Vagina (tissue), 2 donors: Measurements from ENCODE around the gene SSBP2. TPM values are rescaled to one million over a fixed set of nuclear protein-coding genes. Genes with fewer than 3 reads are reported as not detected.

Experiments
- DNase-seq, 2 donors: peaks; one replicate each; pipeline ENCODE4 v3.0.0-alpha.2; 2017; ENCODE audit errors: extremely low spot score in 2 of 2
- H3K27ac ChIP-seq: fragments of 200-600 bp; sonication (generic); one replicate; pipeline ENCODE4 v1.5.1; 2019
- H3K27me3 ChIP-seq: fragments of 200-600 bp; sonication (generic); one replicate; pipeline ENCODE4 v1.5.1; 2019
- H3K36me3 ChIP-seq, 2 donors: fragments of 200-600 bp; sonication (generic); one replicate each; pipeline ENCODE4 v1.5.1; 2017 to 2019
- H3K4me1 ChIP-seq: fragments of 200-600 bp; sonication (generic); one replicate; pipeline ENCODE4 v1.5.1; 2019
- H3K4me3 ChIP-seq, 2 donors: fragments of 200-600 bp; sonication (generic); 1 replicate in 1 of 2; 2 replicates in 1 of 2; pipeline ENCODE4 v1.5.1; 2016 to 2019
- H3K9me3 ChIP-seq: fragments of 200-600 bp; sonication (generic); one replicate; pipeline ENCODE4 v1.5.1; 2019
- POLR2A ChIP-seq, 2 donors: fragments of 450-650 bp; IDR thresholded peaks; one replicate each; pipeline ENCODE4 v1.6.1; 2017; ENCODE audit warnings: antibody characterized with exemption in 2 of 2, mild to moderate bottlenecking in 2 of 2, moderate library complexity in 2 of 2
- POLR2AphosphoS5 ChIP-seq, 2 donors: sonication (generic); formaldehyde crosslinking; IDR thresholded peaks; one replicate each; pipeline ENCODE4 v1.9.0; 2017; ENCODE audit warnings: antibody characterized with exemption in 2 of 2, mild to moderate bottlenecking in 2 of 2, low read depth in 1 of 2; ENCODE audit not compliant: insufficient read depth in 1 of 2
- intact Hi-C: fragments of 100-400 bp; cut with DNase I; formaldehyde crosslinking; loops from one replicate; pipeline ENCODE4 v1.15.1; 2023
- total RNA-seq: library from RNA; depleted of rRNA; stranded (reverse); fragments of >200 nt; gene quantifications from one replicate; pipeline ENCODE4 v1.2.3, GENCODE V29; 2016
- TF ChIP-seq, protein P1 (sequence below), 3 experiments: fragments of 450-650 bp in 2 of 3; fragments of 200-600 bp in 1 of 3; sonication (generic) in 1 of 3; IDR thresholded peaks; one replicate each; pipeline ENCODE4 v1.5.1; 2017 to 2019; ENCODE audit warnings: antibody characterized with exemption in 3 of 3, mild to moderate bottlenecking in 2 of 3, moderate library complexity in 2 of 3

Gene SSBP2
- total RNA-seq, 1 donor from 2014 or later: 66.3 TPM

DNA sequence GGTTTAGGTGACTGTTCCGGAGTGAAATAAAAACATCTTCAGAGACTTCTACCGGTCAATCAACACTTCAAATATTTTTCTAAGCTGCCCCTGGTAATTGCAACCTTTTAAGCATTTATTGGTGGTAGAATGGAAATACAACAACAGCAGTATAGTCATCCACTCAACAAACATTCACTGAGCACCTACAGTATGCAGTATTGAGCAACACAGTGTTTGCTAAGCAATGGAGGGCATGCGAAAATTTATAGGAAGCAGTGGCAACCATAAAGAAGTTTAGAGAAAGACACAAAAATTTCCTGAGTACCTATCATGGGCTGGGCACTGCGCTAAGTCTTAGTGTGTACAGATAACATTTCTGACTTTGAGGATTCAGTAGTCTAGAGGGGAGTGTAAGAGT lies 12.0 kb upstream of the SSBP2 start:
- no peaks in the 10 kb centered on the region for H3K27me3 ChIP-seq
- no peaks in the 10 kb centered on the region for H3K9me3 ChIP-seq
- no peak overlapping the region for H3K27ac ChIP-seq
- TF ChIP-seq POLR2A (IDR thresholded peaks at IDR 0.05) (no peak), POLR2AphosphoS5 (IDR thresholded peaks at IDR 0.05; ENCODE audit: insufficient read depth in 1 of 2, low read depth in 1 of 2) (no peak)
- TF ChIP-seq, protein P1, sequence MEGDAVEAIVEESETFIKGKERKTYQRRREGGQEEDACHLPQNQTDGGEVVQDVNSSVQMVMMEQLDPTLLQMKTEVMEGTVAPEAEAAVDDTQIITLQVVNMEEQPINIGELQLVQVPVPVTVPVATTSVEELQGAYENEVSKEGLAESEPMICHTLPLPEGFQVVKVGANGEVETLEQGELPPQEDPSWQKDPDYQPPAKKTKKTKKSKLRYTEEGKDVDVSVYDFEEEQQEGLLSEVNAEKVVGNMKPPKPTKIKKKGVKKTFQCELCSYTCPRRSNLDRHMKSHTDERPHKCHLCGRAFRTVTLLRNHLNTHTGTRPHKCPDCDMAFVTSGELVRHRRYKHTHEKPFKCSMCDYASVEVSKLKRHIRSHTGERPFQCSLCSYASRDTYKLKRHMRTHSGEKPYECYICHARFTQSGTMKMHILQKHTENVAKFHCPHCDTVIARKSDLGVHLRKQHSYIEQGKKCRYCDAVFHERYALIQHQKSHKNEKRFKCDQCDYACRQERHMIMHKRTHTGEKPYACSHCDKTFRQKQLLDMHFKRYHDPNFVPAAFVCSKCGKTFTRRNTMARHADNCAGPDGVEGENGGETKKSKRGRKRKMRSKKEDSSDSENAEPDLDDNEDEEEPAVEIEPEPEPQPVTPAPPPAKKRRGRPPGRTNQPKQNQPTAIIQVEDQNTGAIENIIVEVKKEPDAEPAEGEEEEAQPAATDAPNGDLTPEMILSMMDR (IDR thresholded peaks at IDR 0.05): no peak
- no peak overlapping the region for H3K4me3 ChIP-seq
- intact Hi-C loops: no loop called here
- no peak for DNase-seq
- no peaks in the 10 kb centered on the region for H3K36me3 ChIP-seq
- no peaks in the 10 kb centered on the region for H3K4me1 ChIP-seq

DNA sequence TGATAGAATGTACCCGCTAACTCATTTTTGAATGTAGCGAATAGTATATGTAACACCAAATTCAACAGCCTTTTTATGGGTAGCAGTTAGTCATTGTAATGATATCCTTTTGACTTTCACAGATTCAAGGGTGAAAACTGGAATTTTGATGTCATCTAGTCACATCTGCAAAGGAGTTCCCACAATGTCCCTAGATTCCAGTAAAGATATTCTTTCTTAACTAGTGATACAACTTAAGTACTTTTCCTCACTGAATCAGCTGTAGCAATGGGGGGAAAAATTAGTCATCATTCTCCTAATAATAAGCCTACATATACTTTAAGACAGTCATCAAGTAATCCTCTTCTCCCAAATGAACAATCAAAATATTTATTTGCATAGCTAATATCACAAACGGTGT lies 11.5 kb upstream of the SSBP2 start:
- Histone ChIP-seq H3K9me3 (no peaks in the 10 kb centered on the region), H3K27me3 (no peaks in the 10 kb centered on the region), H3K4me1 (no peaks in the 10 kb centered on the region), H3K27ac (no peak overlapping the region), H3K4me3 (no peak overlapping the region), H3K36me3 (no peaks in the 10 kb centered on the region)
- intact Hi-C loops: no loop called here
- no peak for DNase-seq
- TF ChIP-seq POLR2AphosphoS5 (IDR thresholded peaks at IDR 0.05; ENCODE audit: insufficient read depth in 1 of 2, low read depth in 1 of 2): no peak
- TF ChIP-seq POLR2A (IDR thresholded peaks at IDR 0.05): no peak
- TF ChIP-seq, protein P1 (IDR thresholded peaks at IDR 0.05): no peak

DNA sequence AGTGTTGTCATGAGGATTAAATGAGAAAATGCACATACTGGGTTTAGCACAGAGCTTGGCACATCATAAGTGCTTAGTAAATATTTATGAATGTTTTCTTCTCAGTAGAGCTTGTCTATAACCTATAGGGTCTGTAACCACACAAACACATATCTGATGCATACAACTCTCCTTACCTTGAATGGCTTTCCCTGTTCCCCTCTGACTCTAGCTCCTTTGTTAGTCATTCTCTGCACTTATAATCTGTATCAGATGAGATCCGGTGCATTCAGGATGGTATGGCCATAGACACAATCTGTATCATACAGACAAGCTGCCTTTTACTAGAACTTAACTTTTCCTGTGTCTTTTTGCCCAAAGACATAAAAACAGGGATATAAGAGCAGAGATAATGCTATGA lies 11.1 kb upstream of the SSBP2 start:
- TF ChIP-seq POLR2AphosphoS5 (IDR thresholded peaks at IDR 0.05; ENCODE audit: insufficient read depth in 1 of 2, low read depth in 1 of 2) (no peak), POLR2A (IDR thresholded peaks at IDR 0.05) (no peak)
- TF ChIP-seq, protein P1 (IDR thresholded peaks at IDR 0.05): no peak
- Histone ChIP-seq H3K27me3 (no peaks in the 10 kb centered on the region), H3K27ac (no peak overlapping the region), H3K4me3 (no peak overlapping the region), H3K36me3 (no peaks in the 10 kb centered on the region), H3K9me3 (no peaks in the 10 kb centered on the region), H3K4me1 (no peaks in the 10 kb centered on the region)
- intact Hi-C loops: no loop called here
- no peak for DNase-seq

DNA sequence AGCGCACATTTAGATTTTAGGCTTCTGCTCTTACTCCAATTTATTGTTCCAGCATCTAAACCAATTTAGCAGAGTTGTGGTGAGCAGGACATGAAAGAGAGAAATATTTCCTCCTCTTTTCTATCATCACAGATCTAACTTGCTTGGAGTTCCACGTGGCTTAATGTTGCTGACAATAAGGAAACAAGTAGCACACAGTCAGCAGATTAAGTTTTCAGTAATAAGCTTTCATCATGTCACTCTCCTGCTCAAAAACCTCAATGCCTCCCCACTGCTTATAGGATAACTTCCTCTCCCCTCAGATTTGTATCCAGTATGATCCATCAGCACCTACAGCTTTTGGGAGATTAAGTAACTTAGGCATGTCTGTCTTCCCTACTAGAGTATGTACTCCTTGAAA lies 10.4 kb upstream of the SSBP2 start:
- H3K27ac ChIP-seq: no peak overlapping the region
- DNase-seq: no peak
- no peaks in the 10 kb centered on the region for H3K36me3 ChIP-seq
- no peaks in the 10 kb centered on the region for H3K9me3 ChIP-seq
- TF ChIP-seq, protein P1 (IDR thresholded peaks at IDR 0.05): no peak
- no peak for TF ChIP-seq POLR2A (IDR thresholded peaks at IDR 0.05)
- no peak for TF ChIP-seq POLR2AphosphoS5 (IDR thresholded peaks at IDR 0.05; ENCODE audit: insufficient read depth in 1 of 2, low read depth in 1 of 2)
- no peak overlapping the region for H3K4me3 ChIP-seq
- H3K4me1 ChIP-seq: peaks cover 3% of the 10 kb centered on the region
- intact Hi-C loops: no loop called here
- H3K27me3 ChIP-seq: no peaks in the 10 kb centered on the region

DNA sequence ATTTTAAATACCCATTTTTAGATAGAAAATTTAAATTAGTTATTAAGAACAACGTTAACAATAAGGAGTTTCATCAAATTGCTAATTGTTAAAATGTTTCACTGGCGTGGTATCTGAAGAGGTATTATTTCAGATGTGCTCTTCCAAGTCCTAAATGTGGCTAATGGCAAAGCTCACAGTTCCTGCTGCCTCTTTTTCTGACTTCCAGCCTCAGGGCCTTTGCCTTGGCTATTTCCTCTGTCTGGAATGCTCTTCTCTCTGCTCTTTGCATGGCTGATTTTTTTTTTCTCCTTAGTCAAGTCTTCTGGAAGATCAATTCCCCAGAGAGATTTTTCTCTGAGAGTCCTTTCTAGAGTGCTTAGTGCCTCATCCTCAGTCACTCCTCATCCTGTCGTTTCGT lies 9.6 kb upstream of the SSBP2 start:
- TF ChIP-seq POLR2A (IDR thresholded peaks at IDR 0.05) (no peak), POLR2AphosphoS5 (IDR thresholded peaks at IDR 0.05; ENCODE audit: insufficient read depth in 1 of 2, low read depth in 1 of 2) (no peak)
- TF ChIP-seq, protein P1 (IDR thresholded peaks at IDR 0.05): no peak
- Histone ChIP-seq H3K9me3 (no peaks in the 10 kb centered on the region), H3K36me3 (no peaks in the 10 kb centered on the region), H3K27ac (no peak overlapping the region), H3K4me1 (peaks cover 11% of the 10 kb centered on the region), H3K4me3 (no peak overlapping the region), H3K27me3 (no peaks in the 10 kb centered on the region)
- intact Hi-C loops: no loop called here
- no peak for DNase-seq
